ENCODE results near the gene ITGB5. TPM values are rescaled to one million over a fixed set of nuclear protein-coding genes. Genes with fewer than 3 reads are reported as not detected.

Gene ITGB5
- total RNA-seq, 1 experiment from 2014 or later = 146 TPM

- Mint-ChIP-seq H3K27me3 (ENCODE audit: low read depth) (no peaks in the 10 kb centered on the region), H3K4me1 (peaks cover 34 to 37% of the 10 kb centered on the region in 2 experiments), H3K27ac (peak overlapping the region; percentile 29 to 73 (median 51)), H3K9me3 (peaks cover 0 to 3% of the 10 kb centered on the region in 2 experiments; a peak in 1 of 5 replicates), H3K4me3 (no peak overlapping the region), H3K36me3 (ENCODE audit: insufficient read depth in 1 of 3, low read depth in 3 of 3) (peaks cover 30 to 67% (median 39%) of the 10 kb centered on the region in 3 experiments; a peak in 6 of 7 replicates)
- no peak overlapping the region for H3K23ac ChIP-seq (ENCODE audit: insufficient read length, low read depth, low read length)
- no peak overlapping the region for H3K9ac ChIP-seq (ENCODE audit: extremely low read depth, insufficient read length, low read length)
- no peak overlapping the region; the same call in 1 of the 2 replicates for H3K14ac ChIP-seq (ENCODE audit: insufficient read depth, low read length)
- no peaks in the 10 kb centered on the region for H3K79me2 ChIP-seq (ENCODE audit: insufficient read depth, low read length)
- H3T11ph ChIP-seq (ENCODE audit: low read length) = no peak overlapping the region
- no peaks in the 10 kb centered on the region for H3K27me3 ChIP-seq (ENCODE audit: insufficient read depth, low read length)
- H4K8ac ChIP-seq (replicated peaks; ENCODE audit: insufficient read length, low read depth, low read length) = peak overlapping the region; percentile 4
- TF ChIP-seq CTCF (conservative IDR thresholded peaks at IDR 0.05) = no peak
- no peak for DNase-seq
- H3K4me1 ChIP-seq (ENCODE audit: insufficient read depth, low read length) = peaks cover 7% of the 10 kb centered on the region; the same call in 1 of the 2 replicates
- H3K56ac ChIP-seq (ENCODE audit: insufficient read length, low read depth, low read length) = no peak overlapping the region
- peak overlapping the region; percentile 39 for H3K18ac ChIP-seq (ENCODE audit: insufficient read length, low read depth, low read length)
- peaks cover 3% of the 10 kb centered on the region for H3K79me1 ChIP-seq (ENCODE audit: insufficient read depth, low read depth, low read length, poor library complexity, severe bottlenecking)
- H4K20me1 ChIP-seq (ENCODE audit: control insufficient read depth, insufficient read depth, insufficient read length) = no peaks in the 10 kb centered on the region
- H2AK5ac ChIP-seq (ENCODE audit: insufficient read length, low read length) = no peak overlapping the region
- no peaks in the 10 kb centered on the region for H3K9me3 ChIP-seq (ENCODE audit: control insufficient read depth, low read depth, low read length)
- H2AFZ ChIP-seq (ENCODE audit: low read length) = no peak overlapping the region
- H3K4ac ChIP-seq (ENCODE audit: low read depth, low read length) = no peak overlapping the region
- no peak overlapping the region for H2BK5ac ChIP-seq (ENCODE audit: insufficient read length, low read length)
- no peak overlapping the region for H2BK120ac ChIP-seq (ENCODE audit: low read depth, low read length, poor library complexity, severe bottlenecking)
- no peak overlapping the region for H2BK15ac ChIP-seq (ENCODE audit: low read depth, low read length)
- no peaks in the 10 kb centered on the region for H3K23me2 ChIP-seq (ENCODE audit: insufficient read length, low read depth, low read length, poor library complexity, severe bottlenecking)
- H2BK12ac ChIP-seq (ENCODE audit: insufficient read length, low read depth, low read length) = peak overlapping the region; percentile 11
- no peak overlapping the region for H4K91ac ChIP-seq (ENCODE audit: insufficient read length, low read depth, low read length)
- H3K4me2 ChIP-seq (ENCODE audit: insufficient read depth, insufficient read length, low read length) = no peak overlapping the region
- WGBS (ENCODE audit: extremely low coverage, insufficient read length, low lambda C conversion rate) = 96% methylated on average over 2 of the region's 7 CpGs
- H2BK20ac ChIP-seq (ENCODE audit: low read depth, low read length, poor library complexity, severe bottlenecking) = no peak overlapping the region
- peak overlapping the region; percentile 49 for H3K27ac ChIP-seq (ENCODE audit: insufficient read length, low read depth, low read length)
- H4K5ac ChIP-seq (ENCODE audit: insufficient read length, low read depth, low read length) = peak overlapping the region; percentile 33
These were observed 112.2 kb downstream of the ITGB5 start for GRCh38 chr3:124774841-124775402.
